Measurements from ENCODE around the gene POLK.
"Not testable (repeated sequence)": the region's sequence is repeated elsewhere in the genome, so short reads cannot be mapped to it uniquely, and the experiment has no call there.

POLK gene

GRCh38 chr5:75608870-75609269 lies 97.2 kb downstream of the POLK start:
- H3K4me3 ChIP-seq (ENCODE audit: low read depth, low read length) = no peak overlapping the region
- no peak for DNase-seq (ENCODE audit: low read depth)
- TF ChIP-seq, protein P1, sequence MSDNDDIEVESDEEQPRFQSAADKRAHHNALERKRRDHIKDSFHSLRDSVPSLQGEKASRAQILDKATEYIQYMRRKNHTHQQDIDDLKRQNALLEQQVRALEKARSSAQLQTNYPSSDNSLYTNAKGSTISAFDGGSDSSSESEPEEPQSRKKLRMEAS (IDR thresholded peaks at IDR 0.05; ENCODE audit: low read depth, low read length) = no peak
- no peak for TF ChIP-seq MYC (IDR thresholded peaks at IDR 0.05; ENCODE audit: low read depth, low read length)
- TF ChIP-seq CTCF (IDR thresholded peaks at IDR 0.05; ENCODE audit: low read depth, low read length) = no peak
- TF ChIP-seq POLR2A (IDR thresholded peaks at IDR 0.05; ENCODE audit: extremely low read depth, insufficient read length) = no peak

DNA sequence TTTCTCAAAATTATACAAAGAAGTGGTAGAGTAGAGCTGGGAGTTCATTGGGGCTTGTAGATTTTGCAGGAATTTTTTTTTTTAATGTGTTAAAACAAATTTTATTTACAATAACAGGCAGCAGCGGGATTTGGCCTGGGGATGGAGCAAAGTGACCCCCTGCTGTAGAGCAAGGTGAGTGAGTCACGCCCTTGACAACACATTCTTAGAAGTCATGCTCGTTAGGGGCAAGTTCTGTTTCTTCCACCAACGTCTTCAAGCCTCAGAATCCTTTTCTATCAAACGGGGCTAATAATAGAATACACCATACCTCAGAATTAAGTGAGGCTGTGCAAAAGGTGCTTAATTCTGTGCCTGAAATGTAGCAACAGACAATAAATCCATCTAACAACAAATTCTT lies 98.5 kb downstream of the POLK start:
- DNase-seq (ENCODE audit: low read depth) = no peak
- TF ChIP-seq POLR2A (IDR thresholded peaks at IDR 0.05; ENCODE audit: extremely low read depth, insufficient read length) (no peak), MYC (IDR thresholded peaks at IDR 0.05; ENCODE audit: low read depth, low read length) (no peak), CTCF (IDR thresholded peaks at IDR 0.05; ENCODE audit: low read depth, low read length) (no peak)
- TF ChIP-seq, protein P1 (IDR thresholded peaks at IDR 0.05; ENCODE audit: low read depth, low read length) = no peak
- H3K4me3 ChIP-seq (ENCODE audit: low read depth, low read length) = no peak overlapping the region

DNA sequence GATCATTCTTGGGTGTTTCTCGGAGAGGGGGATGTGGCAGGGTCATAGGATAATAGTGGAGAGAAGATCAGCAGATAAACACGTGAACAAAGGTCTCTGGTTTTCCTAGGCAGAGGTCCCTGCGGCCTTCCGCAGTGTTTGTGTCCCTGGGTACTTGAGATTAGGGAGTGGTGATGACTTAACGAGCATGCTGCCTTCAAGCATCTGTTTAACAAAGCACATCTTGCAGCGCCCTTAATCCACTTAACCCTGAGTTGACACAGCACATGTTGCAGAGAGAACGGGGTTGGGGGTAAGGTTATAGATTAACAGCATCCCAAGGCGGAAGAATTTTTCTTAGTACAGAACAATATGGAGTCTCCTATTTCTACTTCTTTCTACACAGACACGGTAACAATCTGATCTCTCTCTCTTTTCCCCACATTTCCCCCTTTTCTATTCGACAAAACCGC lies 99.2 kb downstream of the POLK start:
- not testable (repeated sequence) for DNase-seq (ENCODE audit: low read depth); H3K4me3 ChIP-seq (ENCODE audit: low read depth, low read length)

- no peak for TF ChIP-seq POLR2A (IDR thresholded peaks at IDR 0.05; ENCODE audit: extremely low read depth, insufficient read length)
- TF ChIP-seq, protein P1 (IDR thresholded peaks at IDR 0.05; ENCODE audit: low read depth, low read length) = no peak
- no peak for TF ChIP-seq CTCF (IDR thresholded peaks at IDR 0.05; ENCODE audit: low read depth, low read length)
- no peak for TF ChIP-seq MYC (IDR thresholded peaks at IDR 0.05; ENCODE audit: low read depth, low read length)
- H3K4me3 ChIP-seq (ENCODE audit: low read depth, low read length) = no peak within 1 kb of the TSS
- DNase-seq (ENCODE audit: low read depth) = no peak
These were observed 99.9 kb downstream of the POLK start, which contains the start of gene ANKDD1B for GRCh38 chr5:75611311-75612225. TSS of gene ANKDD1B (plus strand) at chr5:75611453. CDS start at chr5:75611635, 182 bp downstream.

DNA sequence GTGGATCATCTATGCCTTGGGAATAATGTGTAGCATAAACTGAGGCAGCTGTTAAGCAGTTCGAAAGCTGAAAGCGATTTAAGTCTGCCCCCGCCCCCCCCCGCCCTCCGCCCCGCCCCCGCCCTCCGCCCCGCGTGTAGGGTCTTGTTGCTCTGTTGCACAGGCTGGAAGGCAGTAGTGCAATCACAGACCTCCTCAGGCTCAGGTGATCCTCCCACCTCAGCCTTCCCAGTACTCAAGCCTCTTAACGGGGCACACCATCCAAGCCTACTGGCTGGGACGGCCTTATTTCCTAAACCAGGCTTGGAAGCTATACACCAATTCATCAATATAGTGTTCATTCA lies 100.5 kb downstream of the POLK start:
- no peak overlapping the region for H3K4me3 ChIP-seq (ENCODE audit: low read depth, low read length)
- no peak for DNase-seq (ENCODE audit: low read depth)
- TF ChIP-seq, protein P1 (IDR thresholded peaks at IDR 0.05; ENCODE audit: low read depth, low read length) = no peak
- no peak for TF ChIP-seq MYC (IDR thresholded peaks at IDR 0.05; ENCODE audit: low read depth, low read length)
- no peak for TF ChIP-seq POLR2A (IDR thresholded peaks at IDR 0.05; ENCODE audit: extremely low read depth, insufficient read length)
- no peak for TF ChIP-seq CTCF (IDR thresholded peaks at IDR 0.05; ENCODE audit: low read depth, low read length)

DNA sequence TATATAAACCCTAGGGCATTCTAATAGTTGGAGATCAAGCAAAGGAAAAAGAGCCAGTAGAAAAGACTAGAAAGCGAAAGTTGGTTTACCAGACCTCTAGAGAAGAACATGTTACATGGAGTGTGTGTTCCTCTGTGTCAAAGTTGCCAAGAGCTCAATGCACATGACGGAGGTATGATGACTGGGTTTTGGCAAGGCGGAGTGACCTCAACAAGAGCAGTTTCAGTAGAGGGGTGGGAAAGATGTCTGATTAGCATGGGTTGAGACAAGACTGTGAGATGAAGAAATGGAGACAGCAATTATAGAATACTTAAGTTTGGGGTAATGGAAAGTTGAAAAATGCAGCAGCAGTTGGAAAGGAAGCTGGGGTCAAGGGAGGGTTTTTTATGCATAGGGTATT lies 101.2 kb downstream of the POLK start:
- no peak overlapping the region for H3K4me3 ChIP-seq (ENCODE audit: low read depth, low read length)
- DNase-seq (ENCODE audit: low read depth) = no peak
- TF ChIP-seq CTCF (IDR thresholded peaks at IDR 0.05; ENCODE audit: low read depth, low read length) (no peak), POLR2A (IDR thresholded peaks at IDR 0.05; ENCODE audit: extremely low read depth, insufficient read length) (no peak), MYC (IDR thresholded peaks at IDR 0.05; ENCODE audit: low read depth, low read length) (no peak)
- TF ChIP-seq, protein P1 (IDR thresholded peaks at IDR 0.05; ENCODE audit: low read depth, low read length) = no peak

Data from NB4 (cell line).